ENCODE data around the gene TOM1L2. TPM values are rescaled to one million over a fixed set of nuclear protein-coding genes. Genes with fewer than 3 reads are reported as not detected.
A peak's percentile ranks its signal among the peaks of the same experiment; 100 is the strongest.

The TOM1L2 gene
- total and polyA plus RNA-seq, 5 donors: 176 to 248 (median 213) TPM

DNA sequence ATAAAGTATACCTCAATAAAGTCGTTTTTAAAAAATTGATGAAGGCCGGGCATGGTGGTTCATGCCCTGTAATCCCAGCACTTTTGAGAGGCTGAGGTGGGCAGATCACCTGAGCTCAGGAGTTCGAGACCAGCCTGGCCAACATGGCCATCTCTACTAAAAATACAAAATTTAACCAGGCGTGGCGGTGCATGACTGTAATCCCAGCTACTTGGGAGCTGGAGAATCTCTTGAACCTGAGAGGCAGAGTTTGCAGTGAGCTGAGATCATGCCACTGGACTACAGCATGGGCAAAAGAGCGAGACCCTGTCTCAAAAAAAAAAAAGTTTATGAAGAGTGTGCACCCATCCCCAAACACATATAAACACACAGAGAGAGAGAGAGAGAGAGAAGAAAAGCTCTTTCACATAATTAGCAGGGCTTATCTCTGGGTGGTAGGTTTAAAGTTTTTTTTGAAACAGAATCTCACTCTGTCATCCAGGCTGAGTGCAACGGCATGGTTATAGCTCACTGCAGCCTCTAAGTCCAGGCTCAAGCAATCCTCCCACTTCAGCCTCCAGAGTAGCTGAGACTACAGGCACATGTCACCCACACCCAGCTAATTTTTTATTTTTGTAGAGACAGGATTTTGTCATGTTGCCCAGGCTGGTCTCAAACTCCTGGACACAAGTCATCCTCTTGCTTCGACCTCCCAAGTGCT lies 138.4 kb downstream of the TOM1L2 start:
- Histone ChIP-seq H3K27ac (ENCODE audit: low read length) (no peak overlapping the region), H3K4me1 (ENCODE audit: control insufficient read depth, insufficient read depth, low read length) (peaks cover 18% of the 10 kb centered on the region), H3K9me3 (ENCODE audit: control insufficient read depth, low read length) (no peaks in the 10 kb centered on the region), H3K4me3 (ENCODE audit: low read length) (no peak overlapping the region), H3K27me3 (ENCODE audit: control insufficient read depth, insufficient read depth) (no peaks in the 10 kb centered on the region)
- WGBS: 76% methylated on average over 8 of the region's 8 CpGs
- intact Hi-C loops (cut with DNase I): no loop called here
- no peak for DNase-seq
- ATAC-seq: no peak

DNA sequence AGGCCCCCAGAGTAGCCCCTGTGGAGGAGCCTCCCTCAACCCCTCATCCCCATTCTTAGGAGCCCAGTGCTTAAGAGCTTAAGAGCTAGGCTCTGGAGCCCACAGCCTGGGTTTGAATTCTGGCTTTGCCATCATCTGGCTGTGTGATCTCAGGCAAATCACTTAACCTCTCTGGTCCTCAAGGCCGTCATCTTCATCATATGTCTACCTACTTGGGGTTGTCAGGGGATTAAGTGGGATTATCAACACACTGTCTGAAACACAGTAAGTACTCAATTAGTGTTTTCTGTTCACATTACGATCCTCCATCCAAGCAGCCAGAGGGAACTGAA lies 140.2 kb downstream of the TOM1L2 start:
- 88% methylated on average over 2 of the region's 2 CpGs for WGBS
- H3K27me3 ChIP-seq (ENCODE audit: control insufficient read depth, insufficient read depth): no peaks in the 10 kb centered on the region
- H3K4me1 ChIP-seq (ENCODE audit: control insufficient read depth, insufficient read depth, low read length): peaks cover 10% of the 10 kb centered on the region

DNA sequence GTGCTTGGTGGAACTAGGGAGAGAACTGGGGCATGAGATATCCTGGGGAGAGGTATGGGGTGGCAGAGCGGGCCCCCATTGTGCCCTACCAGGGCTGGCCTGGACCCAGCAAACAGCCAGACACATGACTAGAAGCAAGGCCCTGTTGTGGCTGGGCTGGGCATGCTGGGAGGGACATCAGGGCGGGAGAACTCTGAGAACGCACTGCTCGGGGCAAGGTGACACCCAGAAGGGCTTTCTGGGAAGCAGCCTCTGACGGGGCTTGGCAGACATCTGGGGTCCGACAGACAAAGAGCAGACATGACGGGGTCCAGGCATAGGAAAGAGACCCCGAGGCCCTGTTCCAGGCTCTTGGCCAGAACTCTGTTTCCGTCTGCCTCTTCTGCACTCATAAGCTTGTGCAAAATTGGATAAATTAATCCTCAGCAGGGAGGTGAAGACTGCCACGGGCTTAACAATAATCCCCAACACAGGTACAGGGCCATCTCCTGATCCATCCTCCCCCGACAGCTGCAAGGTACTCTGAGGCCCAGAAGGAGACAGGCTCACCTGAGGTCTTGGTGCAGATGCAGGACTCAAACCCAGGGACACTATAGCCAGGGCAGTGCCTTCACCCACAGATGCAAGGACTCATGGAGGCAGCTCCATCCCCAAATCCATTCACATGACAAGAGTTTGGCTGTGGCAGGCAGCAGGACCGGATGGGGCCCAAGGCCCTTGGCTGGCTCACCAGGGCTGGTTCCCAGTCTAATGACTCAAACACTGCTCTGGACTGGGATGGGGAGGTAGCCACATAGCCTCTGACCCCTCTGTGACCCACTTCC lies 140.8 kb downstream of the TOM1L2 start:
- DNase-seq: peak; percentile 57 to 81 (median 73)
- WGBS: 43% methylated on average over 12 of the region's 12 CpGs
- no peak for ATAC-seq
- no peak overlapping the region for H3K4me3 ChIP-seq (ENCODE audit: low read length)
- intact Hi-C loops (cut with DNase I): no loop called here
- no peaks in the 10 kb centered on the region for H3K27me3 ChIP-seq (ENCODE audit: control insufficient read depth, insufficient read depth)
- no peak overlapping the region for H3K27ac ChIP-seq (ENCODE audit: low read length)
- H3K9me3 ChIP-seq (ENCODE audit: control insufficient read depth, low read length): no peaks in the 10 kb centered on the region
- peaks cover 10% of the 10 kb centered on the region for H3K4me1 ChIP-seq (ENCODE audit: control insufficient read depth, insufficient read depth, low read length)

More for the DNA sequence above, 140.2 kb downstream of the TOM1L2 start:
- Histone ChIP-seq H3K9me3 (ENCODE audit: control insufficient read depth, low read length) (no peaks in the 10 kb centered on the region), H3K27ac (ENCODE audit: low read length) (no peak overlapping the region), H3K4me3 (ENCODE audit: low read length) (no peak overlapping the region)
- no peak for DNase-seq
- ATAC-seq: no peak
- intact Hi-C loops (cut with DNase I): no loop called here

GRCh38 chr17:17830740-17831207 lies 141.4 kb downstream of the TOM1L2 start:
- intact Hi-C loops (cut with DNase I): no loop called here
- DNase-seq (peak in 1 of 3 donors; percentile 63), ATAC-seq (peak in 1 of 2 donors; percentile 10)
- Histone ChIP-seq H3K9me3 (ENCODE audit: control insufficient read depth, low read length) (no peaks in the 10 kb centered on the region), H3K4me1 (ENCODE audit: control insufficient read depth, insufficient read depth, low read length) (peaks cover 12% of the 10 kb centered on the region), H3K27me3 (ENCODE audit: control insufficient read depth, insufficient read depth) (no peaks in the 10 kb centered on the region), H3K27ac (ENCODE audit: low read length) (no peak overlapping the region), H3K4me3 (ENCODE audit: low read length) (no peak overlapping the region)
- WGBS: 50% methylated on average over 6 of the region's 6 CpGs

DNA sequence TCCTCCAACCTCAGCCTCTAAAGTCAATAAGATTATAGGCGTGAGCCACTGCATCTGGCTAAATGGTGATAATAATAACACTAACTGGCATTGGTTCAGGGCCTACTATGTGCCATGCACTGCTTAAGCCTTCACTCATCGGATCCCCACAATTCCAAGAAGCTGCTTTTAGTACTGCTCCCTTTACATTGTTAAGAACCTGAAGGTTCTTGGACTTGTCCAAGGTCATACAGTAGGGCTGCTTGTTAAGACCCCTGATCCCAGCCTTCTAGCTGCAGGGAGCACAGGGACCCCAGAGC lies 142.0 kb downstream of the TOM1L2 start:
- no peak overlapping the region for H3K27ac ChIP-seq (ENCODE audit: low read length)
- H3K4me3 ChIP-seq (ENCODE audit: low read length): no peak overlapping the region
- no peaks in the 10 kb centered on the region for H3K9me3 ChIP-seq (ENCODE audit: control insufficient read depth, low read length)
- peaks cover 10% of the 10 kb centered on the region for H3K4me1 ChIP-seq (ENCODE audit: control insufficient read depth, insufficient read depth, low read length)
- DNase-seq: no peak
- intact Hi-C loops (cut with DNase I): no loop called here
- WGBS: 84% methylated on average over 2 of the region's 2 CpGs
- H3K27me3 ChIP-seq (ENCODE audit: control insufficient read depth, insufficient read depth): no peaks in the 10 kb centered on the region
- no peak for ATAC-seq

DNA sequence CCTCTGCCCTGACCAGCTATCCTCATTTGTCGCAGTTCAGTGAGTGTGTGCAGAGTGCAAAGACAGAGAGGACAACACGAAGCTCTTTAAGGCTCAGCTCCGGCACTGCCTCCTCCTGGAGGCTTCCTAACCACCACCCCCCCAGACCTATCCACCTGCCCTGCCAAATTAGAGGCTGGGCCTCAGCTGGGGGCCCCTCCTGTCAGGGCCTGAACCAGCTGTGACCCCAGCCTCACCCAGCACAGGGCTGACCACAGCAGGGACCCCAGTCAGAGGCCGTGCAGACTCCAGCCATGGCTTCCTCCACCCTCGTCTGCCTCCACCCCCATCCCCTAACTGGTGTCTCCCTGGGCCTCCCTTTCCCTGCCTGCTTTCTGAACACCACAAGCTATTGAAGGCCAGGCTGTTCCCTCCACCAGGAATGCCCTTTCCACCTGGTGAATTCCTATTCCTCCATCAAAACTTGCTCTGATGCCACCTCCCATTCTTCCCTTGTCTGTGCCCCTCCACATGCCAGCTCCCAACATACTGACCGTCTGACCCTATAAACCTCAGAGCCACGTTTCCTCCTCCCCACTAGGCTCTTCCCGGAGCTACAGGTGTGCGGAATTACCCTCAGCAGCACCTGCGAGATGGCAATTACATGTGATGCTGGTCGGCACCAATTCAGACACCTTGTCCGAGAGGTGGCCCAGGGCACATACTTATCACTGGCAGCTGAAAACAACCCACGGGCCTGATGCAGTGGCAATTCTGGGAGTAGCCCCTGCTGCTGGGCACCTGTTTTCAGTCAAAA lies 144.2 kb downstream of the TOM1L2 start:
- WGBS: 82% methylated on average over 13 of the region's 13 CpGs
- H3K4me3 ChIP-seq (ENCODE audit: low read length): no peak overlapping the region
- ATAC-seq (no peak), DNase-seq (peak in 1 of 3 donors; percentile 43)
- H3K27ac ChIP-seq (ENCODE audit: low read length): no peak overlapping the region
- intact Hi-C loops (cut with DNase I): no loop called here
- H3K27me3 ChIP-seq (ENCODE audit: control insufficient read depth, insufficient read depth): no peaks in the 10 kb centered on the region
- H3K4me1 ChIP-seq (ENCODE audit: control insufficient read depth, insufficient read depth, low read length): peaks cover 18% of the 10 kb centered on the region
- no peaks in the 10 kb centered on the region for H3K9me3 ChIP-seq (ENCODE audit: control insufficient read depth, low read length)

DNA sequence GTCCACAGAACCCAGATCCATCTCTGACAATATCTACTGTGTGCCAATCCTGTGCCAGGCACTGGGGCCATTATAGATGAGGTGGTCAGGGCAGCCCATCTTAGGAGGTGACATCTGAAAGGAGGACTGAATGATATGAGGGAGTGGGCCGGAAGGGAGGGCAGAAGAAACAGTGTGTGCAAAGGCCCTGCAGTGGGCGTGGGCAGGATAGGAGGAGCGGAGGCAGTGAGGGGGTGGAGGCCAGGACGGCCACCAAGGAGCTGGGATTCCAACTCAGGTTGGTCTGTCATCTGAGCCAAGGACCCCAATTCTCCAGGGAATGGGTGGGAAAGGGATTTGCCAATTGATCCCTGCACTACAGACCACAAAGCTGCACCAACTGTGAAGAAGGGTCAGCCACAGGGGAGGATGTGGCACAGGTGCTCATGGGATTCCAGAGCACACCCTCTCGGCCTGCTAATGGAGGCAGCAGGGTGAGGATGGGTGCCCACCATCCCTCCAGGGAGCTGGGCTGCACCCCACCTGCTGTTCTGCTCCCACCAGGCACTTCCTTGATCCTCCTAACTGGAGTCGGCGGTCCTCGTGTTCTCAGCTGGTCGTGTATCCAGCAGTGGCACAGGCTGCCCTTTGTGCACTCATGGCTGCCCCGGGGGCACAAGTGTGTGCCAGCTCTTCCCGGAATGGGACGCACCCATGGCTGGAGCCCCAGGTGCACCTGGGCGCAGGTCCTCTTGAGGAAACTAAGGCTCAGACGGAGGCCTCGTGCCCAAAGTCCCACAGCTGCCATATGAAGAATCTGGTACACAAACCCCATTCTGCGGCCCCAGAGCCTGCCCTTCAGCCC lies 145.0 kb downstream of the TOM1L2 start:
- H3K9me3 ChIP-seq (ENCODE audit: control insufficient read depth, low read length): no peaks in the 10 kb centered on the region
- 91% methylated on average over 16 of the region's 16 CpGs for WGBS
- peaks cover 23% of the 10 kb centered on the region for H3K4me1 ChIP-seq (ENCODE audit: control insufficient read depth, insufficient read depth, low read length)
- no peaks in the 10 kb centered on the region for H3K27me3 ChIP-seq (ENCODE audit: control insufficient read depth, insufficient read depth)
- DNase-seq (peak in 2 of 3 donors; percentile 35 to 46), ATAC-seq (no peak)
- H3K27ac ChIP-seq (ENCODE audit: low read length): no peak overlapping the region
- intact Hi-C loops (cut with DNase I): no loop called here
- H3K4me3 ChIP-seq (ENCODE audit: low read length): no peak overlapping the region

GRCh38 chr17:17826342-17826713 lies 145.9 kb downstream of the TOM1L2 start:
- H3K4me3 ChIP-seq (ENCODE audit: low read length): no peak overlapping the region
- no peak for ATAC-seq
- intact Hi-C loops (cut with DNase I): no loop called here
- no peak overlapping the region for H3K27ac ChIP-seq (ENCODE audit: low read length)
- no peaks in the 10 kb centered on the region for H3K9me3 ChIP-seq (ENCODE audit: control insufficient read depth, low read length)
- H3K4me1 ChIP-seq (ENCODE audit: control insufficient read depth, insufficient read depth, low read length): peaks cover 20% of the 10 kb centered on the region
- no peak for DNase-seq
- WGBS: 74% methylated on average over 2 of the region's 2 CpGs
- H3K27me3 ChIP-seq (ENCODE audit: control insufficient read depth, insufficient read depth): no peaks in the 10 kb centered on the region

- Histone ChIP-seq H3K27ac (ENCODE audit: low read length) (peak overlapping the region; percentile 91), H3K4me1 (ENCODE audit: control insufficient read depth, insufficient read depth, low read length) (peaks cover 19% of the 10 kb centered on the region), H3K27me3 (ENCODE audit: control insufficient read depth, insufficient read depth) (no peaks in the 10 kb centered on the region), H3K4me3 (ENCODE audit: low read length) (no peak overlapping the region), H3K9me3 (ENCODE audit: control insufficient read depth, low read length) (no peaks in the 10 kb centered on the region)
- peak; percentile 3 to 13 for ATAC-seq
- intact Hi-C loops (cut with DNase I): no loop called here
- peak; percentile 65 to 83 (median 82) for DNase-seq
- 34% methylated on average over 14 of the region's 14 CpGs for WGBS
Observed at GRCh38 chr17:17824783-17825614, 147.2 kb downstream of the TOM1L2 start.
